ENCODE data around the gene PLCL2.

- TF ChIP-seq POU2F2 (IDR thresholded peaks at IDR 0.05; ENCODE audit: low read depth, low read length) (no peak), POLR2A (IDR thresholded peaks at IDR 0.05; ENCODE audit: low read depth, low read length) (no peak), POLR2AphosphoS5 (IDR thresholded peaks at IDR 0.05; ENCODE audit: low read depth, low read length) (no peak), TAF1 (IDR thresholded peaks at IDR 0.05; ENCODE audit: low read depth, low read length) (no peak), SPI1 (IDR thresholded peaks at IDR 0.05; ENCODE audit: low read depth, low read length) (no peak), PAX5 (IDR thresholded peaks at IDR 0.05; ENCODE audit: insufficient read depth, low read length, severe bottlenecking) (no peak)
Measured at GRCh38 chr3:17032407-17033034, 147.8 kb downstream of the PLCL2 start.
